NCI-H446 treated with DMSO at 0.1 percent for 48 hours (cell line): ENCODE data around the gene AKT1.
"Not testable (repeated sequence)": the region's sequence is repeated elsewhere in the genome, so short reads cannot be mapped to it uniquely, and the experiment has no call there.

Experiments
- DNase-seq: peaks from one replicate; lab custom pipeline; 2025; lab: John Stamatoyannopoulos, UW

The AKT1 gene

DNA sequence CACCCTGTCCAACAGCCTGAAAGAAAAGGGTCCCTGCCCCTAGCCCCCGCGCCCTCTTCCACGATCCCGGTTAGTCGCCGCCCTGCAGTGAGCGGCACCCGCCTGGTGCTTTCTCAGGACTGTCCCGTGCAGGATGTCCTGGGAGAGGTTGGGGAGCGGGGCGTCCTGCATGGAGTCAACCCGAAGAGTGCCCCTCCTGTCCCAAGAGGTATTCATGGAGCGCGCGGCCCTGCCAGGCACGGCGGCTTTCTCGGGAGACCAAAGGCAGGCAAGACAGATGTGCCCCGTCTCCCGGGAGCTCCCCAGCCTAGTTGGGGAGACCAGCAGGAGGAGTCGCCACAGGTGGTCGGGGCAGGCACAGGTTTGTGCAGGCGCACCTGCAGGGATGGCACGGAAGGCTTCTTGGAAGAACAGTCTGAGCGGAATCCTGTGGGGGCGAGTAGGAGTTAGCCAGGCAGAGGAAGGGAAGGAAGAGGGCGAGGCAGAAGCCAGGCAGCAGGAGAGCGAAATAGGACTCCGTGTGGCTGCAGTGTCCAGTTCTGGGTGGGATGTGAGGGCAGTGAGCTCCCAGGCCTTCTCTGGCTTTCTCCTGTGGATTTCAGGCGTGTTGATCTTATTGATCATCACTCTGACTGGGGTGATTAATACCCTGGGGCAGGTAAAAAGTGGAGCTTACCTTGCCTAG lies 41.9 kb downstream of the AKT1 start:
- DNase-seq: no peak

DNA sequence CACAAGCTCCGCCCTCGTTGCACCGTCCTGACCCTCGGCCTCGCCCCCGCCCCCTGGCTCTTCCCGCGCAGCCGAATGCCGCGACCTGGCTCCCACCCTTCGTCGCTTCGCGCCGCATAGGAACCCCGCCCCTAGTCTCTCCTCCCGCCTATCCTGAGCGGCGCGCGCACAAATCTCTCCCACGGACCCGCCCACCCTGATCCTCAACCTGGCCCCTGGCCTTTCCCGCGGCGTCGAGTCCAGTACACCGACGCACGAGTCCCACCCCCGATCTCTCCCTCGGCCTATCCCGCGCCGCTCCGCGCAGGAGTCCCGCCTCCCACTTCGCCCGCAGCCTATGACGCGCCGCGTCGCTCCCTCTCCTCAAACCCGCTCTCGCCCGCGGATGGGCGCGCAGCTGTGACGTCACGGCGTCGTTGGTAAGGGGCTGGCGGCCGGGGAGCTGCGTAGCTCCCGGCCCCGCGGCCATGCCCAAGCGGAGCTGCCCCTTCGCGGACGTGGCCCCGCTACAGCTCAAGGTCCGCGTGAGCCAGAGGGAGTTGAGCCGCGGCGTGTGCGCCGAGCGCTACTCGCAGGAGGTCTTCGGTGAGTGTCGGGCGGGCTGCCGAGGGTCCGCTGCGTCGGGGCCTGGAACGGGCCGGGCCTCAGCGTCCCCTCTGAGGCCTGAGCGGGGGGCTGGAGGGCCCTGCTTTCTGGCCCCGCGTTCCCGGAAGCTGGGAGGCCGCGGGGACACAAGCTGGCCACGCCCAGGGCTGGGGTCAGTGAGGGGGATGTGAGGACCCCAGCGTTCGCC lies 42.6 kb downstream of the AKT1 start, which contains the start of gene SIVA1:
Gene SIVA1, plus strand, starts transcription at position 413 of the 793 bp plus-strand sequence. Its CDS starts 55 bp downstream, at position 468.
- peak; percentile 99 for DNase-seq

- DNase-seq: no peak
Measured at GRCh38 chr14:104752423-104752734, 43.2 kb downstream of the AKT1 start.

- DNase-seq: no peak
Measured at GRCh38 chr14:104751539-104752422, 43.8 kb downstream of the AKT1 start.

GRCh38 chr14:104750753-104751057 lies 44.8 kb downstream of the AKT1 start:
- DNase-seq: not testable (repeated sequence)

- no peak for DNase-seq
Measured at GRCh38 chr14:104750056-104750752, 45.3 kb downstream of the AKT1 start.

DNA sequence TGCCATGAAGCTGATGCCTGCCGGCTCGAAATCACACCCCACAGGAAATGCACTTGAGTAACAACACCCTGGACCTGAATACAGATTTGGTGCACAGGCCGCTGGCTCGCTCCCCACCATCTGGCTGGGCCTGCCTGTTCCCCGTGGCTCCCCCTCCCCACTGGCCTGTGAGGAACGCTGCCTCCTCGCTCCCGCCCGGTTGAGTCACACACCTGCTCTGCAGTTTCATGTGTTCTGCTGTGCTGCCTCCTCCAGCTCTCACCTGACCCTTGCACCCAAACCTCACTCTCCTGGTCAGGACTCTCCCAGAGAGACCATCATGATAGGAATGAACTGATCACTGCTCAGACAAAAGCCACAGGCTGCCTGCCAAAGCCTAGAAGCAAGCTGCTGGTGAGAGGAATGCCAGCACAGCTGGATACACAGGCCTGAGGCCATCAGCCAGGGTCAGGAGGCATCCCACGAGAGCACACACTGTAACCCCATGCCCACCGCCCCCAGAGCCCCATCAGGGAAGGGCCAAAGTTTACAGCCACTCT lies 46.4 kb downstream of the AKT1 start:
- peak; percentile 42 for DNase-seq

GRCh38 chr14:104747876-104748275 lies 47.7 kb downstream of the AKT1 start:
- DNase-seq: no peak

GRCh38 chr14:104746934-104747481 lies 48.5 kb downstream of the AKT1 start:
- DNase-seq: no peak

GRCh38 chr14:104746071-104746545 lies 49.4 kb downstream of the AKT1 start:
- no peak for DNase-seq

DNA sequence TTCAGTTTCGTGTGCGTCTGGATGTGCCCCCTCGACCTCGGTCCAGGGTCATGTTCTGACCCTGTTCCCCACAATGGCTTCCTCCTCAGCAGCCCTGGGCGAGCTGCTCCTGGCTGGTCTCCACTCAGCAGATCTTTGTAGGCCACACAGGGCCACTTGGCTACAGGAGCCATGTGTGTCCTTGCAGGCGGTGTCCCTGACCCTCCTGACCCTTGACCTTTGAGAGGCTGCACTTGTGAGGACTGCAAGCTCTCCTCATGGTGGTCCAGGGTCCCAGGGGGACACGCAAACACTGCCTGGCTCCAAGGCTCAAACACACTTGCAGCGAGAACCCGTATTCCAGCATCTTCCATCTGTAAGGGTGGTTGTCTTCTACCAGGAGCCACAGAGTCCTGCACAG lies 50.1 kb downstream of the AKT1 start:
- no peak for DNase-seq

GRCh38 chr14:104744484-104744883 lies 51.1 kb downstream of the AKT1 start:
- no peak for DNase-seq

GRCh38 chr14:104743461-104744380 lies 51.8 kb downstream of the AKT1 start:
- DNase-seq: no peak

- no peak for DNase-seq
Measured at GRCh38 chr14:104742586-104743455, 52.7 kb downstream of the AKT1 start.

DNA sequence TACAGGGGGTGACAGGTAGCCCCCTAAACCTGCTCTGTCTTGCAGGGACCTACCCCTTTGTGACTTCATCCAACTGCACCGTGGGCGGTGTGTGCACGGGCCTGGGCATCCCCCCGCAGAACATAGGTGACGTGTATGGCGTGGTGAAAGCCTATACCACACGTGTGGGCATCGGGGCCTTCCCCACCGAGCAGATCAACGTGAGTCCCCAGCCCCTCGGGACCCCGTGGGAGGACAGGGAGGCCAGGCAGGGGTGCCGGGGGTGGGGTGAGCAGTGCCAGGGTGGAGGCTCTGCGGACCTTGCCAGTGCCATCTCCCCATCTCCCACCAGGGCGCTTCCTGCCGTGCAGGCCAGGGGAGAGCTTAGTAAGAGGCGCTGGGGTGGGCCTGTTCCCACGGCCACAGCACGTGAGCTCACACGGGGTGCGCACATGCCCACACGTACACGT lies 53.7 kb downstream of the AKT1 start:
- no peak for DNase-seq

GRCh38 chr14:104741108-104741802 lies 54.3 kb downstream of the AKT1 start:
- no peak for DNase-seq

DNA sequence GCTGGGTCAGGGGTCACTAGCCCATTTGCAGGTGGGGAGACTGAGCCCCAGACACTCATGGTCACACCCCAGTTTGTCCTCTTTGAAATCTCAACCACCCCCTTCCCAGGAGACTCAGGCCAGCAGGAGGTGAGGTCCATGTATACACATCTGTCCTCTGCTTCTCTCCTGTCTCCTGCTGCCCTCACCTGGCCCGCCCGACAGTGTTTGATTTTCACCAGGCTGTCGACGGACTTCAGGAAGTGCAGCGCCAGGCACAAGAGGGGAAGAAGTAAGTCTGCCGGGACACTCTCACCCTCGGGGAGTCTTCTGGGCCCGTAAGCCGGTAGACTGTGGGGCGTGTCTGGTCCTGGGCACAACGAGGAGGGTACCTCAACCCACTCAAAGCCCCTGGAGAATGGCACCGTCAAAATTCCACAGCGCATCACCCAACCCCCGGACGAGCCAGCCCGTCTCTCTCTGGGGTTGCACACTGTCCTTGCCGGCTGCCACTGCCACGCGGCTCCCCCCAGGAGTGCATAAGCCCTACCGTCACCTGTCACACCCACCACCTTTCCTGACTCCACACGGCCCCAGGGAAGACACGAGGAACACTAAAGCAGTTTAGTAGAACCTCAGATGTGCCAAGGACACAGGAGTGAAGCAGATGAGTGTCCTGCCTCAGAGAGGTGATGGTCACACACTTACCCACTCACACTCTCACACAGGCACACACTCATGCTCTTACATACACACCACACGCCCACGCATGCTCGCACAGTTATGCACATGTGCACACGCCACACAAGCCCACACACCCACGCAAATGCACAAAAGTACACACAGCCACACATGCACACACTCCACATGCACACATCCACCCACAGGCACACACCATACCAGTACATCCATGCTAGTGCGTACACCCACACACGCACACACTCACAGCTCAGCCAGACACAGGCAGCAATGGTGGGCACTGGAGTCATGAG lies 55.7 kb downstream of the AKT1 start:
- DNase-seq: no peak
